Lower leg skin (tissue), 3 donors: ENCODE data around the gene KNTC1.

Source experiments
- CTCF ChIP-seq, 3 donors: fragments of 450-650 bp; IDR thresholded peaks; one replicate each; pipeline ENCODE4 v1.5.1; 2016; ENCODE audit warnings: antibody characterized with exemption in 3 of 3, mild to moderate bottlenecking in 3 of 3, moderate library complexity in 2 of 3
- POLR2A ChIP-seq, 2 donors: fragments of 450-650 bp; IDR thresholded peaks; one replicate each; pipeline ENCODE4 v1.6.1; 2016 to 2017; ENCODE audit warnings: antibody characterized with exemption in 2 of 2, mild to moderate bottlenecking in 1 of 2, moderate library complexity in 1 of 2

DNA sequence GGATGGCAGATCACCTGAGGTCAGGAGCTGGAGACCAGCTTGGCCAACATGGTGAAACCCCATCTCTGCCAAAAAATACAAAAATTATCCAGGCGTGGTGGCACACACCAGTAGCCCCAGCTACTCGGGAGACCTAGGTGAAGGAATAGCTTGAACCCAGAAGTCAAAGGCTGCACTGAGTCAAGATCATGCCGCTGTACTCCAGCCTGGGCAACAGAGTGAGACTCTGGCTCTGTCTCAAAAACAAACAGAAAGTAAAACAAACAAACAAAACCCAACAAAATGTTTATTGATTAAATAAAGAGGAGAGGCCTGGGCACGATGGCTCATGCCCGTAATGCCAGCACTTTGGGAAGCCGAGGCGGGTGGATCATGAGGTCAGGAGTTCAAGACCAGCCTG, 31.8 kb upstream of the KNTC1 start:
- TF ChIP-seq CTCF (IDR thresholded peaks at IDR 0.05): no peak
- no peak for TF ChIP-seq POLR2A (IDR thresholded peaks at IDR 0.05)
